Anterior cingulate cortex (tissue), 58 donors: Measurements from ENCODE around the gene CDK18.

Experiments used
- DNase-seq, 58 donors: peaks; one replicate each; lab custom pipeline; 2025; lab: John Stamatoyannopoulos, UW

CDK18 gene

GRCh38 chr1:205502111-205502810, 2.2 kb upstream of the CDK18 start:
- DNase-seq = no peak

DNA sequence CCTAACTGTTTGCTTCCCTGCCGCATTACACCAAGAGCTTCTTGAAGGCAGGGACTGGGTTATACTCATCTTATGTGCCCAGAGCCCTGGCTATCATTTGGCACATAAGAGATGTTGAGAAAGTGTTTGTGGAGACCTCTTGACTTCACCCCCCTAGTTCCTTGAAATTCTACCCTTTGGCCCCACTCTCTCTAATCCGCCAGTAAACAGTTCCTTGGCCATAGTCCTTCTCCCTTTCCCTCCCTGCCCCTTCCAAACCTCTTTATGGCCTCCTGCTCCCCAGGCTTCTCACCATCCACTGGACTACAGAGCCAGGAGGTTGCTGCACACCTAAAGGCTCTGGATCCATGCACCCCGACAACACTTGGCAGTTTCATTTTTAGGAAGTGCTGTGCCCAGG, 1.5 kb upstream of the CDK18 start:
- no peak for DNase-seq

DNA sequence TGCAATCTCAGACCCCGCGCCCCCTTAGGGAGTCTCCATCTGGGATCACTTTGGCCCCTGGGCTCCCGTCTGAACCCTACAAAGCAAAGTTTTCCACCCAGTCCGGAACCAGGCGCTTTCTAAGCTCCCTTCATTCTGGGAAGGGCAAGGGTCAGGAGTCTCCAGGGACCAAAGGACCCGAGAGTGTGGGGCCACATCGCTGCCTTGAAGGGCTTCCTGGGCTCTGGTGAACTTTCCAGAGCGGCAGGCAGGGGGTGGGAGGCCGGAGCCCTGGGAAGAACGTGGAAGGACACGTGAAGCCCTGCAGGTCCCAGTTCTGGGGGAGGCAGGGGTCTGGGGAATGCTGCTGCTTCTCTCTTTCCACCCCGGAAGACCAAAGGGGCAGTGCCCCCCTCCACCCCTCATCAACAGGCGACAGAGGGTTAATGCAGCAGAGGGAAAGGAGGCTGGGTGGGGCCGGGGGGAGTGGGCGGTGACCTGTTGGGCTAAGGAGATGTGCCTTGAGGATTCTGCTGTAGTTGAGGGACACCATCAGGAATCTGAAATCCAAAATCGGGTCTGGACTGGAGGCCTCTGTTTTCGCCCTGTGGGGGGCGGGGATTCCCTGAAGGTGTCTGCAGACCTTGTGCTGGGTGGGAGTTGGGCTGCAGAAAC, 734 bp downstream of the CDK18 start:
- no peak for DNase-seq

DNA sequence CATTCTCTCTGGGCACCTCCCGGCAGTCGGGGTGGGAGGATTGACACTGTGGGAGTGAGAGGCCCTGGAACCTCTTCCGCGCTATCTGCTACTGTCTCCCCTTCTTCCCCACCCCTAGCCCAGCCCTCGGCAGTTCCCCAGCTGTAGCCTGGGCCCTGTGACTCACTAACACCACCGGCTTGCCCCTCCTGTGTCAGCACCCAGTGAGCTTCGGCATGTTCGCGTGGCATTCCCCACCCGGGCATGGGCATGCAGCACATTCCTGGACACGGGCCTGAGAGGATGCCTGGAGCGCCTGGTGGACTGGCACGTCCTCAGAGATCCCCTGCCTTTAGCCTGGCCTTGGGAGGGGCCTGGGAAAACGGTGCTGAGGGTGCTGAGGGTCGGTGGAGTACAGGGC, 1.3 kb downstream of the CDK18 start:
- DNase-seq = peak in 17 of 58 donors; percentile 20 to 76 (median 41)

GRCh38 chr1:205506409-205507200, 2.1 kb downstream of the CDK18 start:
- peak in 1 of 58 donors; percentile 17 for DNase-seq

GRCh38 chr1:205508227-205508714, 3.8 kb downstream of the CDK18 start:
- DNase-seq = peak in 5 of 58 donors; percentile 21 to 69 (median 35)

- peak in 3 of 58 donors; percentile 26 to 38 (median 28) for DNase-seq
Observed at GRCh38 chr1:205510308-205510950, 6.0 kb downstream of the CDK18 start.

- DNase-seq = peak in 1 of 58 donors; percentile 17
Observed at GRCh38 chr1:205510951-205511330, 6.5 kb downstream of the CDK18 start.

- DNase-seq = peak in 8 of 58 donors; percentile 29 to 55 (median 42)
Observed at GRCh38 chr1:205512059-205513045, 7.9 kb downstream of the CDK18 start.

- DNase-seq = no peak
Observed at GRCh38 chr1:205513774-205514173, 9.3 kb downstream of the CDK18 start.

DNA sequence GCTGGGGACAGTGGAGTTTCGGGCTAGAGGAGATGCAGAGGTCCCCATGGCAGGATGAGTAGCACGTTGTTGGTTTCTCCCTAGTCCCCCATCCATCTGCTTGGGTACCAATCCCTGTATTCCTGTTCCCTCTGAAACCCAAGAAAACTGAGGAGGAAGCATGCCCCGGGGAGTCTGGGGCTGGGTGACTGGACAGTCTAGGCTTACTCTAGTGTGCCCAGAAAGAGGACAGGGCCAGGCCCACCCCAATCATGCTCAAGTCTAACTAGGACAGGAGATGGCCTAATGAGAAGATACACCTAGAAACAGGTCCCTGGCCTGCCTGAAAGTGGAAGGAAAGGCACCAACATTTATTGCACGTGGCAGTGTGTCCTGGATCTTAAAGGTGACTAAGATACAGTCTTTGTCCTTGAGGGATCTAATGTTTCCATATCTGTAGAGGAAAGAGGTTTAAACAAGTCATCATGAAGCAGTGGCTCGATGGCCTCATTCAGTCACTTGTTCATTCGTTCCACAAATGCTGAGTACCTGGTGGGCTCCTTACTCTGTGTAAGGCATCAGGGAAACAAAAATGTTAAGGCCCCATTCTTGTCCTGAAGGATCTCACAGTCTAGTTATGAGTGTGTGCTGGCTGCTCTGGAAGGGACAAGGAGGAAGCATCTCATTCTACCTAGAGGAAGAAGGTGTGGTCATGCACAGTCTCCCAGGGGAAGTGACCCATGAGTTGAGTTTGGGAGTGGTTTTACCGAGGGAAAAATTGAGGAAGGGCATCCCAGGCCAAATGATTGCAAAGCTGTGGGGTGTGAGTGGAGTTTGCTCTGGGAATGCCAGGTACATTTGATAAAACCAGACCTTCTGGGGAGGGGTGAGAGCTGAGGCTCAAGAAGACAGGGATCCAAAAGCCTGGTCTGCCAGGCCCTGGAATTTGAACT, 10.0 kb downstream of the CDK18 start:
- no peak for DNase-seq

- DNase-seq = peak in 1 of 58 donors; percentile 18
Observed at GRCh38 chr1:205515781-205516253, 11.3 kb downstream of the CDK18 start.

DNA sequence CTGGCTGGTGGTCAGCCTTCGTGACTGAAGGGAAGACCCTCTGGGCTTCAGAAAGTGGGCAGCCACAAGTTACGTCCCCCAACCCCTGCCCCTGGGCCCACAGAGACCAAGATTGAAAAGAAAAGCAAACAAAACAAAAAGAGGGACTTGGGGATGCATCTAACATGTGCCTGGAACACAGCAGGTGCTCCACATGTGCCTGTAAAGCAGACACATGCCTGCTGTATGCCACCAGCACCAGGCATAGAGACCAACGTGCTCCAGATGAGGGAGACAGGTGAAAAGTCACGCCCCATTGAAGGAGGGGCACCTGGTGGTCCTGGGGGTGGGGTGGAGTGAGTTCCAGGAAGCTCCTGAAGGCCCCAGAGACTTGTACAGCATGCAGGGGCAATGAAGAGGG, 11.9 kb downstream of the CDK18 start:
- DNase-seq = no peak

GRCh38 chr1:205517288-205517687, 12.8 kb downstream of the CDK18 start:
- DNase-seq = no peak

GRCh38 chr1:205517763-205518162, 13.3 kb downstream of the CDK18 start:
- peak in 2 of 58 donors; percentile 26 to 61 for DNase-seq

GRCh38 chr1:205518661-205519540, 14.4 kb downstream of the CDK18 start:
- DNase-seq = peak in 54 of 58 donors; percentile 38 to 97 (median 82)

DNA sequence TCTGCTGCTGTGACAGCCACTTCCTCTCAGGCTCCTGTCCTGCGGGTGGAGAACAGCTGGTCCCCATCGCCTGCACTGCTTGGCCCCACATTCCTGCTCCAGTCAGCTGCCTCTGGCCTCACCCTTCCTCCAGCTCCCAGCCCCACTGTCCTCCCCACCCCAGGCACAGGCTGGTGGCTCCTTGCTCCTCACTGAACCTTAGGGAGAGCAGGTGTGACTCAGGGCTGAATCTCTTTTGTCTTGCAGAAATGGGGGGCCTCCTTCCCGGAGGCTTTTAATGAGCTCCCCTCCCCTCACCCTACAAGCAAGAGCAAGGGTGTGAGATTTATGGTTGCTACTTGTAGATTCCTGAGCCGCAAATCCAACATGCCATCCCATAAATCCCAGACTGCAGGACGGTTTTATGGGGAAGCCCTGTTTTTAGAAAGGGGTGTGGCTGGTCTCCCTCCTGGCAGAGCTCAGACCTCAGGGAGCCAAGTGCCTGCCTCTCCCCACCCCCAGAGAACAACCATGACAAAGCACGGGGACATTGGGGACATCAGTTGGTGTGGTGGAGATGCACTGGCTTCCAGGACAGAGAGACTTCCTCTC, 15.2 kb downstream of the CDK18 start:
- peak in 40 of 58 donors; percentile 8 to 93 (median 74) for DNase-seq
